HG03175 (cell line): ENCODE results near the gene PLA1A.
A peak's percentile ranks its signal among the peaks of the same experiment; 100 is the strongest.
"Not testable (repeated sequence)": the region's sequence is repeated elsewhere in the genome, so short reads cannot be mapped to it uniquely, and the experiment has no call there.

Experiments
- ATAC-seq: cut with Tn5 transposase; IDR thresholded peaks from one replicate; pipeline ENCODE4 v1.9.1; 2021; ENCODE audit warnings: mild to moderate bottlenecking, moderate library complexity; ENCODE audit not compliant: unreplicated experiment

PLA1A gene

GRCh38 chr3:119660474-119661440, 63.1 kb downstream of the PLA1A start, which contains the start of gene POPDC2:
POPDC2 (minus strand) TSS chr3:119660589; CDS start chr3:119660423, 166 bp downstream.
- no peak for ATAC-seq

GRCh38 chr3:119662604-119663373, 65.1 kb downstream of the PLA1A start:
- ATAC-seq = no peak

- no peak for ATAC-seq
Observed at GRCh38 chr3:119663885-119664284, 66.2 kb downstream of the PLA1A start.

- no peak for ATAC-seq
Observed at GRCh38 chr3:119664370-119664769, 66.7 kb downstream of the PLA1A start.

- peak; percentile 40 for ATAC-seq
Observed at GRCh38 chr3:119664850-119665379, 67.2 kb downstream of the PLA1A start.

- ATAC-seq = no peak
Observed at GRCh38 chr3:119665954-119666559, 68.4 kb downstream of the PLA1A start.

- ATAC-seq = no peak
Observed at GRCh38 chr3:119669906-119670570, 72.4 kb downstream of the PLA1A start.

GRCh38 chr3:119672776-119673175, 75.1 kb downstream of the PLA1A start:
- ATAC-seq = no peak

GRCh38 chr3:119673875-119674274, 76.2 kb downstream of the PLA1A start:
- ATAC-seq = no peak

GRCh38 chr3:119675188-119675874, 77.6 kb downstream of the PLA1A start:
- no peak for ATAC-seq

GRCh38 chr3:119676020-119676419, 78.3 kb downstream of the PLA1A start:
- no peak for ATAC-seq

- peak; percentile 90 for ATAC-seq
Observed at GRCh38 chr3:119676771-119677640, 79.3 kb downstream of the PLA1A start, which contains the start of gene COX17. COX17 (minus strand) TSS chr3:119677406; CDS start chr3:119677310, 96 bp downstream.

GRCh38 chr3:119677641-119677934, 79.9 kb downstream of the PLA1A start:
- ATAC-seq = peak; percentile 0

GRCh38 chr3:119678209-119678608, 80.5 kb downstream of the PLA1A start:
- not testable (repeated sequence) for ATAC-seq
